Panc1 (cell line): ENCODE data around the gene ITIH5. TPM values are rescaled to one million over a fixed set of nuclear protein-coding genes. Genes with fewer than 3 reads are reported as not detected.
A peak's percentile ranks its signal among the peaks of the same experiment; 100 is the strongest.

Experiments
- ATAC-seq: fragments of 200-7000 bp; cut with Tn5 transposase; 2 replicates; pipeline ENCODE4 v1.9.1; 2020; ENCODE audit warnings: mild to moderate bottlenecking, moderate library complexity
- BruUV-seq: library from RNA; stranded (reverse); fragments of 400-500 nt; replicated peaks from 2 replicates; lab custom pipeline; 2021; lab: Mats Ljungman, UMichigan
- CTCF ChIA-PET: fragments of 300-600 bp; sonication (Branson Sonifier 250); formaldehyde crosslinking; loops from one replicate; lab custom pipeline; 2022; ENCODE audit warnings: antibody characterized with exemption; lab: Charles Lee
- POLR2A ChIA-PET: fragments of 300-600 bp; sonication (Branson Sonifier 250); formaldehyde crosslinking; loops from one replicate; lab custom pipeline; 2022; ENCODE audit warnings: antibody characterized with exemption; lab: Charles Lee
- DNase-seq: peaks from one replicate; pipeline ENCODE4 v3.0.0-alpha.2; 2010; ENCODE audit warnings: low read depth, low spot score
- H3K27ac ChIP-seq: 2 replicates; pipeline ENCODE4 v1.5.1; 2011; ENCODE audit warnings: mild to moderate bottlenecking, low read length, inconsistent platforms
- H3K27me3 ChIP-seq: fragments of 200-500 bp; sonication (Bioruptor generic); 2 replicates; pipeline ENCODE4 v1.6.0; 2014; ENCODE audit warnings: low read length, inconsistent platforms; ENCODE audit not compliant: control insufficient read depth, insufficient read depth
- H3K36me3 ChIP-seq: fragments of 200-500 bp; sonication (Bioruptor generic); 2 replicates; pipeline ENCODE4 v1.5.1; 2014; ENCODE audit warnings: inconsistent platforms, mild to moderate bottlenecking, low read length, moderate library complexity; ENCODE audit not compliant: control insufficient read depth, insufficient read depth
- H3K4me1 ChIP-seq: 2 replicates; pipeline ENCODE4 v1.5.1; 2011; ENCODE audit warnings: inconsistent platforms, mild to moderate bottlenecking, low read length, moderate library complexity; ENCODE audit not compliant: control insufficient read depth, insufficient read depth
- H3K4me3 ChIP-seq, 2 experiments: 2 replicates each; pipeline ENCODE4 v1.5.1; 2011 to 2012; ENCODE audit warnings: low read depth in 2 of 2, low read length in 2 of 2, mild to moderate bottlenecking in 2 of 2, inconsistent platforms in 1 of 2, moderate library complexity in 1 of 2
- H3K9me3 ChIP-seq: fragments of 200-500 bp; sonication (Bioruptor generic); 2 replicates; pipeline ENCODE4 v1.5.1; 2014; ENCODE audit warnings: low read depth, mild to moderate bottlenecking, inconsistent platforms, low read length, moderate library complexity; ENCODE audit not compliant: control insufficient read depth, insufficient read depth
- CTCF ChIP-seq: fragments of 450-650 bp; IDR thresholded peaks from 2 replicates; pipeline ENCODE4 v1.5.1; 2017; ENCODE audit warnings: mild to moderate bottlenecking
- POLR2AphosphoS5 ChIP-seq: IDR thresholded peaks from 2 replicates; pipeline ENCODE4 v1.6.1; 2012; ENCODE audit warnings: mild to moderate bottlenecking, low read depth, low read length, moderate library complexity
- REST ChIP-seq, 2 experiments: IDR thresholded peaks; 2 replicates each; pipeline ENCODE4 v1.6.1; 2011 to 2012; ENCODE audit warnings: low read depth in 2 of 2, control low read depth in 1 of 2, low read length in 1 of 2, mild to moderate bottlenecking in 1 of 2, moderate library complexity in 1 of 2; ENCODE audit not compliant: insufficient read depth in 1 of 2
- SIN3A ChIP-seq: IDR thresholded peaks from 2 replicates; pipeline ENCODE4 v1.6.1; 2012; ENCODE audit warnings: low read depth, mild to moderate bottlenecking, low read length, moderate library complexity, borderline replicate concordance; ENCODE audit not compliant: insufficient read depth
- TCF7L2 ChIP-seq: IDR thresholded peaks from 2 replicates; pipeline ENCODE4 v1.6.1; 2011; ENCODE audit warnings: mild to moderate bottlenecking, low read depth, low read length, inconsistent platforms
- in situ Hi-C: cut with HindIII; loops from 2 replicates; pipeline ENCODE4 v1.10.0; 2016; ENCODE audit warnings: low sequenced_read_pairs, low pct_unique_long_range_greater_than_20kb
- intact Hi-C: fragments of 100-400 bp; cut with micrococcal nuclease; formaldehyde crosslinking; loops from one replicate; pipeline ENCODE4 v1.10.0; 2022; ENCODE audit not compliant: unreplicated experiment
- total RNA-seq: library from RNA; stranded (reverse); gene quantifications from one replicate; pipeline ENCODE4 v1.2.1, GENCODE V29; 2021; ENCODE audit not compliant: unreplicated experiment

ITIH5 gene
- total RNA-seq, 1 experiment from 2014 or later: not detected

- TF ChIP-seq SIN3A (no peak), TCF7L2 (no peak), REST (IDR thresholded peaks at IDR 0.05; ENCODE audit: insufficient read depth in 1 of 2, low read depth in 2 of 2, low read length in 1 of 2) (no peak), POLR2AphosphoS5 (no peak), CTCF (no peak)
- no peaks in the 10 kb centered on the region for H3K36me3 ChIP-seq
- BruUV-seq: no TSS peak
- no peak for DNase-seq
- no peaks in the 10 kb centered on the region for H3K4me1 ChIP-seq
- CTCF ChIA-PET: interaction anchor here (3.3 kb wide), 1 partner anchor 164 kb away, joined by 32 read pairs; no protein-coding TSS in a partner anchor
- intact Hi-C loops (no loop called here), in situ Hi-C loops (no loop called here)
- no peak overlapping the region for H3K27ac ChIP-seq
- POLR2A ChIA-PET: no interaction called here
- no peaks in the 10 kb centered on the region for H3K9me3 ChIP-seq
- no peak overlapping the region for H3K4me3 ChIP-seq
- no peaks in the 10 kb centered on the region for H3K27me3 ChIP-seq
- ATAC-seq: no peak
Measured at GRCh38 chr10:7689591-7689990, 22.8 kb upstream of the ITIH5 start.

DNA sequence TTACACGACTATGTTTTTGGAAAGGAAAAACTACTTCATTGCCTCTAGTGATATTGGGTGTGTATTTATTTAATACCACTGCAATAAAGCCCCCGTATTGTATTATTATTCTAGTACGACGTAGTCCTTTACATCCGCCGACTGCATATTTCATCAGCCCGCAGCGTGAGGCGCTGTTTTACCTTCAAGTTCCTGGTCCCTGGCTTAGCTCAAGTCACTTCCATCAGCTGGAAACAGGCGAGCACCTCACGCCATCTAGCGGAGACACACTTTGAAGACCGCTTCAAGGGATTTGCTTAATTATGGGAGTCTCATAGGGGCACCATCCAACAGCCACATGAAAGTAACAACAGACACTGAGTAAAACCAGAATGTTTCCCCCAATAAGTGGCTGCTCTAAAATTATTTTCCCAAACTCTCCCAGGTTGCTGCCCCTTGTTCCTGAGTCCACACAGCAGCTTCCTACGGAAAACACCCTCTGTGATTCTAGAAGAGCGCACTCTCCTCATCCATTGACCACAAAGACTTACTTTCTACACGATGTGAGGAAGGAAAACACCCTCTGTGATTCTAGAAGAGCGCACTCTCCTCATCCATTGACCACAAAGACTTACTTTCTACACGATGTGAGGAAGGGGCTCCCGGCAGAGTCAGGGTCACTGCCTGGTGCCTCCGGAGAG lies 20.6 kb upstream of the ITIH5 start:
- H3K36me3 ChIP-seq: no peaks in the 10 kb centered on the region
- no peak overlapping the region for H3K27ac ChIP-seq
- ATAC-seq (peak; percentile 91), DNase-seq (peak; percentile 69)
- no peaks in the 10 kb centered on the region for H3K27me3 ChIP-seq
- ChIA-PET CTCF (interaction anchor here (0.7 to 3.3 kb wide), 3 partner anchors 35 to 162 kb away, joined by 3 to 32 read pairs (median 4); no protein-coding TSS in a partner anchor), POLR2A (no interaction called here)
- H3K4me3 ChIP-seq: no peak overlapping the region
- in situ Hi-C loops (no loop called here), intact Hi-C loops (loop anchor here (2.0 kb wide), 1 partner anchor 163 kb away; no protein-coding TSS in a partner anchor)
- TF ChIP-seq POLR2AphosphoS5 (no peak), CTCF (peak; percentile 89), SIN3A (no peak), TCF7L2 (peak; percentile 81), REST (IDR thresholded peaks at IDR 0.05; ENCODE audit: insufficient read depth in 1 of 2, low read depth in 2 of 2, low read length in 1 of 2) (no peak)
- no peaks in the 10 kb centered on the region for H3K4me1 ChIP-seq
- no TSS peak for BruUV-seq
- H3K9me3 ChIP-seq: no peaks in the 10 kb centered on the region
